GM18498 (cell line): ENCODE results near the gene RAP2C.

Experiments
- ATAC-seq: cut with Tn5 transposase; IDR thresholded peaks from one replicate; pipeline ENCODE4 v1.9.1; 2021; ENCODE audit warnings: mild to moderate bottlenecking, moderate library complexity; ENCODE audit not compliant: unreplicated experiment

RAP2C gene

GRCh38 chrX:132219343-132219768 is at the start of gene RAP2C:
TSS of gene RAP2C (minus strand) at chrX:132219447. CDS start at chrX:132217268, 2,179 bp downstream.
- ATAC-seq: peak; percentile 63

GRCh38 chrX:132267392-132267791 is 48.1 kb upstream of the RAP2C start:
- no peak for ATAC-seq

- ATAC-seq: no peak
These were observed 47.5 kb upstream of the RAP2C start for GRCh38 chrX:132266583-132267355.

GRCh38 chrX:132263127-132263526 is 43.9 kb upstream of the RAP2C start:
- ATAC-seq: no peak

GRCh38 chrX:132258509-132258908 is 39.3 kb upstream of the RAP2C start:
- ATAC-seq: no peak

- ATAC-seq: no peak
These were observed 37.9 kb upstream of the RAP2C start for GRCh38 chrX:132257116-132257515.

- ATAC-seq: no peak
These were observed 16.9 kb upstream of the RAP2C start for GRCh38 chrX:132236121-132236520.

GRCh38 chrX:132235488-132235887 is 16.2 kb upstream of the RAP2C start:
- no peak for ATAC-seq

GRCh38 chrX:132231587-132231986 is 12.3 kb upstream of the RAP2C start:
- no peak for ATAC-seq

- no peak for ATAC-seq
These were observed 8.3 kb upstream of the RAP2C start for GRCh38 chrX:132227383-132228112.

GRCh38 chrX:132226169-132226568 is 6.9 kb upstream of the RAP2C start:
- ATAC-seq: no peak

GRCh38 chrX:132218100-132218812 is 991 bp downstream of the RAP2C start:
- ATAC-seq: peak; percentile 55

- peak; percentile 71 for ATAC-seq
These were observed 1.8 kb downstream of the RAP2C start for GRCh38 chrX:132217203-132218073.

GRCh38 chrX:132216806-132217202 is 2.4 kb downstream of the RAP2C start:
- ATAC-seq: peak; percentile 13

- ATAC-seq: no peak
These were observed 3.0 kb downstream of the RAP2C start for GRCh38 chrX:132216283-132216682.

GRCh38 chrX:132214518-132214917 is 4.7 kb downstream of the RAP2C start:
- ATAC-seq: no peak

- no peak for ATAC-seq
These were observed 9.7 kb downstream of the RAP2C start for GRCh38 chrX:132209527-132209926.

GRCh38 chrX:132208422-132208821 is 10.8 kb downstream of the RAP2C start:
- ATAC-seq: no peak

GRCh38 chrX:132207996-132208395 is 11.3 kb downstream of the RAP2C start:
- no peak for ATAC-seq

- no peak for ATAC-seq
These were observed 13.0 kb downstream of the RAP2C start for GRCh38 chrX:132206259-132206658.

GRCh38 chrX:132204629-132205028 is 14.6 kb downstream of the RAP2C start:
- ATAC-seq: no peak
